ENCODE measurements around the gene TSPYL2.

DNA sequence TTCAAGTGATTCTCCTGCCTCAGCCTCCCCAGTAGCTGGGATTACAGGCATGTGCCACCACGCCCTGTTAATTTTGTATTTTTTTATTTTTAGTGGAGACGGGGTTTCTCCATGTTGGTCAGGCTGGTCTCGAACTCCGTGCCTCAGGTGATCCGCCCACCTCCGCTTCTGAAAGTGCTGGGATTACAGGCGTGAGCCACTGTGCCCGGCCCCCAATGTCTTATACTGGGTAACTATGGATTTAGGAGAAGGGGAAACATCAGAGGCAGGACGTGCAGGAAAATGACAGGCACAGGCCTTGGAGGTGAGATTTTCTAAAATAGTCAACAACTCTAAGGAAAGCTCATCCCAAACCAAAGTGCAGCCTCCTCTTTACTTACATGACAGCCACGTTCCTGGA is 11.1 kb upstream of the TSPYL2 start:
- TF ChIP-seq POLR2AphosphoS5 (IDR thresholded peaks at IDR 0.05; ENCODE audit: low read depth, low read length): no peak
- TF ChIP-seq POLR2A (IDR thresholded peaks at IDR 0.05; ENCODE audit: low read depth, low read length): no peak

Measured in GM12892 (cell line).